ENCODE results near the gene GARNL3. TPM values are rescaled to one million over a fixed set of nuclear protein-coding genes. Genes with fewer than 3 reads are reported as not detected.

GARNL3 gene
- polyA plus RNA-seq, 1 experiment: 2.2 TPM

- CTCF ChIA-PET: interaction anchor here (0.9 kb wide), 2 partner anchors 16 to 27 kb away, joined by 3 to 4 read pairs; no protein-coding TSS in a partner anchor
Observed at GRCh38 chr9:127423934-127424675, 159.5 kb downstream of the GARNL3 start, which contains the start of gene ZNF79. Gene ZNF79, plus strand, starts transcription at chr9:127424382. Its CDS starts 406 bp downstream, at chr9:127424788.

GRCh38 chr9:127424676-127424999 is 160.1 kb downstream of the GARNL3 start:
- peaks cover 1% of the 10 kb centered on the region for H3K36me3 ChIP-seq (ENCODE audit: control insufficient read depth, insufficient read depth, low read length)
- ChIA-PET POLR2A (interaction anchor here (0.8 kb wide), 1 partner anchor 27 kb away, joined by 3 read pairs; the partner anchor contains the start of gene LRSAM1), CTCF (interaction anchor here (0.9 kb wide), 1 partner anchor 27 kb away, joined by 4 read pairs; no protein-coding TSS in a partner anchor)
- no peaks in the 10 kb centered on the region for H3K27me3 ChIP-seq (ENCODE audit: control insufficient read depth, insufficient read depth, low read length)
- no peak for TF ChIP-seq CTCF (IDR thresholded peaks at IDR 0.05; ENCODE audit: insufficient read depth, low read depth, low read length)
- peak overlapping the region; percentile 83 for H3K4me3 ChIP-seq (ENCODE audit: low read depth, low read length)
- DNase-seq (ENCODE audit: low read depth): no peak

More at GRCh38 chr9:127423934-127424675, 159.5 kb downstream of the GARNL3 start, which contains the start of gene ZNF79:
- POLR2A ChIA-PET: interaction anchor here (0.6 to 0.8 kb wide), 2 partner anchors 27 to 36 kb away, joined by 3 to 11 read pairs; partner anchors contain the start of gene LRSAM1
- Histone ChIP-seq H3K27me3 (ENCODE audit: control insufficient read depth, insufficient read depth, low read length) (no peaks in the 10 kb centered on the region), H3K36me3 (ENCODE audit: control insufficient read depth, insufficient read depth, low read length) (peaks cover 1% of the 10 kb centered on the region), H3K4me3 (ENCODE audit: low read depth, low read length) (peak within 1 kb of the TSS; percentile 83)
- peak; percentile 56 for DNase-seq (ENCODE audit: low read depth)
- TF ChIP-seq CTCF (IDR thresholded peaks at IDR 0.05; ENCODE audit: insufficient read depth, low read depth, low read length): no peak

- peaks cover 1% of the 10 kb centered on the region for H3K36me3 ChIP-seq (ENCODE audit: control insufficient read depth, insufficient read depth, low read length)
- ChIA-PET CTCF (no interaction called here), POLR2A (interaction anchor here (0.6 kb wide), 1 partner anchor 118 kb away, joined by 11 read pairs; no protein-coding TSS in a partner anchor)
- no peak for DNase-seq (ENCODE audit: low read depth)
- no peak for TF ChIP-seq CTCF (IDR thresholded peaks at IDR 0.05; ENCODE audit: insufficient read depth, low read depth, low read length)
- H3K27me3 ChIP-seq (ENCODE audit: control insufficient read depth, insufficient read depth, low read length): no peaks in the 10 kb centered on the region
- H3K4me3 ChIP-seq (ENCODE audit: low read depth, low read length): no peak overlapping the region
Observed at GRCh38 chr9:127426756-127427155, 162.2 kb downstream of the GARNL3 start.

GRCh38 chr9:127428348-127428747 is 163.8 kb downstream of the GARNL3 start:
- peaks cover 4% of the 10 kb centered on the region for H3K36me3 ChIP-seq (ENCODE audit: control insufficient read depth, insufficient read depth, low read length)
- POLR2A ChIA-PET: no interaction called here
- CTCF ChIA-PET: no interaction called here
- H3K27me3 ChIP-seq (ENCODE audit: control insufficient read depth, insufficient read depth, low read length): no peaks in the 10 kb centered on the region
- no peak for DNase-seq (ENCODE audit: low read depth)
- no peak overlapping the region for H3K4me3 ChIP-seq (ENCODE audit: low read depth, low read length)
- TF ChIP-seq CTCF (IDR thresholded peaks at IDR 0.05; ENCODE audit: insufficient read depth, low read depth, low read length): no peak

GRCh38 chr9:127430415-127430814 is 165.8 kb downstream of the GARNL3 start:
- Histone ChIP-seq H3K36me3 (ENCODE audit: control insufficient read depth, insufficient read depth, low read length) (peaks cover 15% of the 10 kb centered on the region), H3K27me3 (ENCODE audit: control insufficient read depth, insufficient read depth, low read length) (no peaks in the 10 kb centered on the region), H3K4me3 (ENCODE audit: low read depth, low read length) (no peak overlapping the region)
- no peak for DNase-seq (ENCODE audit: low read depth)
- CTCF ChIA-PET: no interaction called here
- POLR2A ChIA-PET: no interaction called here
- TF ChIP-seq CTCF (IDR thresholded peaks at IDR 0.05; ENCODE audit: insufficient read depth, low read depth, low read length): no peak

Measured in BJ (cell line).